HUDEP-2 (cell line): ENCODE results near the gene MYH14.
"Not testable (repeated sequence)": the region's sequence is repeated elsewhere in the genome, so short reads cannot be mapped to it uniquely, and the experiment has no call there.

Experiments
- DNase-seq, 76 experiments: peaks; one replicate each; lab custom pipeline; 2025; ENCODE audit not compliant: unreplicated experiment in 76 of 76; lab: John Stamatoyannopoulos, UW

The MYH14 gene

GRCh38 chr19:50328873-50329145 lies 125.4 kb downstream of the MYH14 start:
- DNase-seq: no peak

DNA sequence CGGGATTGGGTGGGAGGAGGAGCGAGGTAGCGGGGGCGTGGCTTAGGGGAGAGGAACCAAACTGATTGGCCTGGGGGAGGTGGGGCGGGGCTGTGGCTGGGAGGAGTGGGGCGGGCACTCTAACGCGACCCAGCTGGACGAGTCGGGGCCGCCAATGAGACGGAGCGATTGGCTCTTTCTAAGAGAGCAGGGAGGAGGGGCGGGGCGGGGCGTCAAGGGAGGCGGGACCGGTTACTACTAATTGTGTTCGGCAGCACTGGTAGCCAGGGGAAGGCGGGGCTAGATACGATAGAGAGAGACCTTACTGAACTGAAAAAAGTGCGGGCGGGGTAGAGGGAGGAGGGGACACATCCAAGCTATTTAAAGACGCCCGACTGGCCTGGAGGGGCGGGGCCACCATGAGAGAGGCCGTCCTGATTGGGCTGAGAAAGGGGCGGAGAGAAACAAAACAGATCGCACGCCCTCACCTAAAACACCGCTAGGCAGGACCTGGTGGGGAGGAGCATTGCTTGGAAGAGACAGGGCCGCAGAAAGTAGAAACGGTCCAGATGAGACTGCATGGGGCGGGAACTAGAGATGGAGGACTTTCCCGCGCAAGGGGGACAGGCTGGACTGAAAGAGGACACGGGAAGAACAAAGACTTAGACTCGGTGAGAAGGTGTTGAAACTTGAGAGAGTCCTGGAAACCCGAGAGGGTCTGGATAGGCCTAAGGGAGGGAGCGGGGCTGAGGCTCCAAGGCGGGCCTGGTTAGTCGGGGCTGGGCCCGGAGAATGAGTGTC lies 125.9 kb downstream of the MYH14 start, which contains the start of gene KCNC3:
KCNC3 (minus strand) TSS at position 232 of the 780 bp plus-strand sequence. CDS start 295 bp downstream, outside the sequence.
- peak in 64 of 76 experiments; percentile 17 to 99 (median 89) for DNase-seq

DNA sequence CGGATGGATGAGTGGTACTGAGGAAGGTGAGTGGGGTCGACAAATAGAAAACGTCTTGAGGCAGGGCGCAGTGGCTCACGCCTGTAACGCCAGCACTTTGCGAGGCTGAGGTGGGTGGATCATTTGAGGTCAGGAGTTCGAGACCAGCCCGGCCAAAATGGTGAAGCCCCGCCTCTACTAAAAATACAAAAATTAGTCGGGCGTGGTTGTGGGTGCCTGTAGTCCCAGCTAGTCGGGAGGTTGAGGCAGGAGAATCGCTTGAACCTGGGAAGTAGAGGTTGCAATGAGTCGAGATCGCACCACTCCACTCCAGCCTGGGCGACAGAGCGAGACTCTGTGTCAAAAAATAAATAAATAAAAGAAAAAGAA lies 126.5 kb downstream of the MYH14 start:
- DNase-seq: not testable (repeated sequence)

- DNase-seq: peak in 53 of 76 experiments; percentile 13 to 76 (median 46)
These were observed 127.1 kb downstream of the MYH14 start for GRCh38 chr19:50330365-50331078.

DNA sequence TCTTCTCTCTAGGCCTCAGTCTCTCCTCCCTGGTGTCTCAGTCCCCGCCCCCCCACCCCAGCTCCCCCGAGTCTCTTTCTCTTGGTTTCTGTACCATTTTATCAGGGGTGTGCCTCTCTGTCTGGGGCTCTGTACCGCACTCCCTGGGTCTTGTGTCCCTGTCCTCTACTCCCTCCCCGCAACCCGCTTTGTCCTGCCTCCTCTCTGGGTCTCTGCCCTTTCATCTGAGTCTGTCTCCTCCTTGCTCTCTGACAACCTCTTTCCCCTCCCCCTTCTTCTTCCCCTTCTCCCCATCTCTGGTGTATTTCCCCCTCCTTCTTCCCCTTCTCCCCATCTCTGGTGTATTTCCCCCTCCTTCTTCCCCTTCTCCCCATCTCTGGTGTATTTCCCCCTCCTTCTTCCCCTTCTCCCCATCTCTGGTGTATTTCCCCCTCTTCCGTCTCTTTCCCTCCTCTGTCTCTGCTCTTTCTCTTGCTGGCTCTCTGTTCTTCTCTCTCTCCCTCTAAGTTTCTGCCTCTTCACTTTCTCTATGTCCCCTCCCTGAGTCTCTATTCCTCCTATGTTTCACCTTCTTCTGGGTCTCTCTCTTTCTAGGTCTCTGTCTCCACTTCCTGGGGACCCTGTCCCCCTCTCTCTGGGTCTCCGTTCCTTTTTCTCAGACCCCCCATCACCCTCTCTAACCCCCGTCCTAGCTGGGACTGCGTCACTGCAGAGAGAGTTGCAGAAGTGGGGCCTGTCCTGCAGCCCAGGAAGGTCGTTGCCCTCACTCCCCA lies 128.0 kb downstream of the MYH14 start:
- DNase-seq: no peak

- DNase-seq: no peak
These were observed 128.5 kb downstream of the MYH14 start for GRCh38 chr19:50331994-50332243.

- DNase-seq: no peak
These were observed 129.0 kb downstream of the MYH14 start for GRCh38 chr19:50332244-50333038.

DNA sequence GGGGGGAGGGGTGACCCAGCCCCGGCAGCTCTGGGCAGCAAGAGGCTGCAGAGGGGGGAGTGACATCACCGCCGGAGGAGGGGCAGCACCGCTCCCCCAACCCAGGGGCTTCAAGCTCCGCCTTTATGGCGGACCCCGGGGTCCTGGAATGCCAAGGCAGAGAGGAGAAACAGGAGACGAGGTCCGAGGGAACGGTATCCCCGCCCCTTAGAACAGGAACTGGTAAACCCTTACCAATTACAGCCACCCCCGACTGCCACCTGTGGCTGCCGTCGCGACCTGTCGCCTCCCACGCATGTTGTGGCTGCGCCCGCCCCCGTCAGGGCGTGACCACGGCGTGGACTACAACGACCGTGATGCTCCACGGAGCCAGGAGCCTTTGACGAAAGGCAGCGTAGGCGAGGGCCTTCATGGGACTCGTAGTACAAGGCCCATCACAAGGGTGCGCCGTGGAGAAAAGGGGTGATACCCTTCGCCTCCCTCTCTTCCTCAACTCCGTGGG lies 129.9 kb downstream of the MYH14 start:
- DNase-seq: peak in 75 of 76 experiments; percentile 48 to 99 (median 91)

DNA sequence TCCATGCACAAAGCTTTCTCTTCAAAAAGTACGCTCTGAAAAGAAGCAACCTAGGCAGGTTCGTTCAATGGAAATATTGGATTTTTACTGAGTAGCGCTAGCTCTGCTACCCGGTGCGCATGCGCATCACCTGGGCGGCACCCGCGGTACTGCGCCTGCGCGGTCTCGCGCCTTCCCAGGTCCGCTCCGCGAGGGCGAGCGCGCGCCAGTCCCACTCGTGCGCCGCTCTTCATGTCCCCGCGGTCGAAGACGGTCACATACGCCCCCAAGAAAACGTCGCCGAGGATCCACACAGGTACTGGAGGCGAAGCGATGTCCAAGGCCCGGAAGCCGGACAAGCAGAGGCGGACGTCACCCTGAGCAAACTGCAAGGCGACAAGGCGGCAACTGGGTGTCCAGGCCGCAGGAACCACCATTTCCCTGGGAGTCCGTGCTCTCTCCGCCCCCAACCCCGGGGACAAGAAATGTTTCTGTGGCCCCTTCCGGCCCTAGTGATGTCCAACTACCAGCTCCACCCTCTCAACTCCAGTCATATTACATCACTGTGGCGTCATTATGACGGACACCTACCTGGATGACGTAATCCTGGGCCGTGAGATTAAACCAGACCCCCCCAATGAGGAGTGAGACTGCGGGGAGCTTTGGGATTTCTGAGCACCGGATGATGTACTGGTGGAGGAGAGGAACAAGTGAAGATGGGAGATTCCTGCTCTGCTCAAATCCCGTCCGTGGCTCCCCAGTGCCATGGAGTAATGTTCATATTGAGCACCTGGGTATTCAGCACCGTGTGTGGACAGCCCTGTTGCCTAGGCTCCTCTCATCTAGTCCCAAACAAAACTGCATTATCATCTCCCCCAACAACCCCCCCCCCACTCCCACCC lies 130.6 kb downstream of the MYH14 start:
- peak in 66 of 76 experiments; percentile 50 to 99 (median 85) for DNase-seq

- DNase-seq: no peak
These were observed 131.5 kb downstream of the MYH14 start for GRCh38 chr19:50334741-50335421.

DNA sequence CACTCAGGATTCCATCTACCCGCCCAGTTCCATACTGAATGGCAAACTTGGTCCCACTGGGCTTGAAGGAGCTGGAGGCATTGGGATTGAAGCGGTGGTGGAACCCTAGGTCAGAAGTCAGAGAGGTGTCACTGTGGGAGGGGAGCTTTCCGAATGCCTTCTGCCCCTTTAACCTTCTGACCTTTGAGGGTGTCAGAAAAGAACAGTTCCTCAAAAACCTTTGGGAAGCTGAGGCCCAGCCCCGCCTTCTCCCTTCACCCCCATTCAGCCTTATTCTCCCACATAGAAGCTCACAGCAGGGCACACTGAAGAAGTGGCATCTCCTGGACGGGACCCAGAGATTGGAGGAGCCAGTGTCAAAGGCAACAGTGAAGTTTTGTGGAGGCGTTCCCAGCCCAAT lies 133.6 kb downstream of the MYH14 start:
- not testable (repeated sequence) for DNase-seq

- DNase-seq: no peak
These were observed 136.9 kb downstream of the MYH14 start for GRCh38 chr19:50340331-50340730.

DNA sequence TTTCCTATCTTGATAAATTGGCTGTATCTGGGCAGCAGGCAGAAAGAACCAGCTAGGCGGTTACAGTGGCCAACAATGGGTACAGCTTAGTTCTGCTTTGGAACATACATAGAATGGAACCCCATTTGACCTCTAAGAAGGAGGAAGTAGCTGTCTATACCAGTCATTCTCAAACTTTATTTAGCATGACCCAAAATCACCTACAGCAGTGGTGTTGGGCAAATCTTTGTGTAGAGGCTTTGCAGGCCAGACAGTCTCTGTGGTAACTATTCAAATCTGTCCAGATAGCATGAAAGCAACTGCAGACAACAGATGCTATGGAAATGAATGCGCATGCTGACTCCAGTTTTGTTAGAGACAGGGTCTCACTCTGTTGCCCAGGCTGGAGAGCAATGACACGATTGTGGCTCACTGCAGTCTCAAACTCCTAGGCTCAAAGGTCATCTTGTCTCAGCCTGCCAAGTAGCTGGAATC lies 137.7 kb downstream of the MYH14 start:
- DNase-seq: no peak

DNA sequence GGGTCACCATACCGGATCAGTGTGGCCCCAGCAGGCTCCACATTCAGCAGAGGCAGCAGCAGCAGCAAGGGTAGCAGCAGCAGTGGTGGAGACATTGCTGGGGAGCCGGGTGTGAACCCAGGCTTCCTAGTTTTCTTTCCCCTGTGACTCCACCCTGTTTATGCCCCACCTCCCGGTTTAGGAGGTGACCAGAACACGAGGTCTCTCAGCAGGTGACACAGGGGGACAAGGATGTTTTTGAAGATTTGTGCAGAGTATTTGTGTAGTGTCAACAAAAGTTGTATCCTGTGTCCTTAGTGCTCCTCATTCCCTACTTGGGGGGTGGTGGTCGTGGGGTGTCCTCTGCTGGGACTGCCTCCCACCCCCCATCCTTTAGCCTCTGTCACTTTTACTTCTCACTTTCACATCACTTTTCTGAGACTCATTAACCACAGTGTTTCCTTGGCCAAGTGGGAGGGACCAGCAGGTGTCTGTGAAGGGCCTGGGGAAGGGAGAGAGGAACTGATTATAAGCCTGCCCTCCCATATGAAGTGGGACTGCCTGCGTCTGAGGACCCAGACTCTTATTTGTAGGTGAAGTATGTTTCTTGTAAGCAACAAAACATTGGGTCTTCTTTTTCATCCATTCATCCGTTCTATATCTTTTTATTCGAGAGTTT lies 141.4 kb downstream of the MYH14 start:
- DNase-seq: no peak

DNA sequence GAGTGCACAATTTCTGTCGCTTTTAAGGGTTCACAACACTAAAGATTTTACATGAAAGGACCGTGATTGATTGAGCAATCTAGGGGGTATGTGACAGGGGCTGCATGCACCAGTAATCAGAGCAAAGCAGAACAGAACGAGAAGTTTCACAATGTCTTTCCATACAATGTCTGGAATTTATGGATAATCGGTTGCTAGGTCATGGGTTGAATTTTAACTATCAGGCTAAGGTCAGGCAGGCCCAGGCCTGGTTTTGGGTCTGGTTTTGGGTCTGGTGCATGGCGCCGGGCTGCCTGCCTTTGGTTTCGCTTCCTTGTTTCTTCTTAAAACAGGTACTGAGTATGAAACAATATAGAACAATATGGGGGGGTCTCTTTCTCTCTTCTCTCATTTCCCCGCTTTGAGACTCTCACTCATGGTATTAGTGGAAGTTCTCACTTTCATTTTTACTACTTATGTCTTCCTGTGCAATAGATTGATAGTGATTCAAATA lies 143.7 kb downstream of the MYH14 start:
- DNase-seq: not testable (repeated sequence)

GRCh38 chr19:50349277-50350057 lies 146.0 kb downstream of the MYH14 start:
- peak in 1 of 76 experiments; percentile 16 for DNase-seq

DNA sequence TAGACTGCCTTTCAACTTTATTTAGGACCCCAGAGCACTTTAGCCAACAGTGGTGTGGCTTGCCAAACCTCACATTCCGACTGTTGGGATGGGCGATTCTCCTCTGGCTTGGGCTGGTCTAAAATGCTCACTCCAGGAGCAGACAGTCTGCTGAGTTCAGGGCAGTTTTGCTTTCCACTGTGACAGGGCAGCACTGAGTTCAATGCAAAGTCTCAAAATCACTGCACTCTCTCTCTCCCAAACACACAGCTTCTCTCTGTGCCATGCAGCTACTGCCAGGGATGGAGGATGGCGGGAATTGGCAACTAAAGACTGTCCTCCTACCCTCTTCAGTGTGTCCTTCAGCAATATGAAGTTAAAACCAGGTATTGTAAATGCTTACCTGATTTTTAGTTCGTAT lies 148.8 kb downstream of the MYH14 start:
- DNase-seq: no peak

- DNase-seq: not testable (repeated sequence)
These were observed 150.1 kb downstream of the MYH14 start for GRCh38 chr19:50353487-50353880.
